Neutrophil (primary cell): ENCODE data around the gene ROR2.

Experiments used
- H3K27ac ChIP-seq: fragments of 200-600 bp; sonication (generic); 2 replicates; pipeline ENCODE4 v1.5.1; 2016; ENCODE audit warnings: mild to moderate bottlenecking, moderate library complexity
- H3K27me3 ChIP-seq: fragments of 200-600 bp; sonication (generic); 2 replicates; pipeline ENCODE4 v1.6.0; 2016; ENCODE audit warnings: mild to moderate bottlenecking
- H3K36me3 ChIP-seq: fragments of 200-600 bp; sonication (generic); 2 replicates; pipeline ENCODE4 v1.5.1; 2017
- H3K4me1 ChIP-seq, 2 experiments: fragments of 200-600 bp in 1 of 2; sonication (generic) in 1 of 2; 1 replicate in 1 of 2; 2 replicates in 1 of 2; pipeline versions ENCODE4 v1.5.1 to v1.6.1; 2013 to 2016; ENCODE audit warnings: low read depth in 1 of 2, low read length in 1 of 2, mild to moderate bottlenecking in 1 of 2, moderate library complexity in 1 of 2; ENCODE audit not compliant: control insufficient read depth in 1 of 2, insufficient read depth in 1 of 2
- H3K4me3 ChIP-seq, 2 experiments: fragments of 200-600 bp in 1 of 2; sonication (generic) in 1 of 2; 1 replicate in 1 of 2; 2 replicates in 1 of 2; pipeline ENCODE4 v1.5.1; 2013 to 2016; ENCODE audit warnings: low read depth in 1 of 2, low read length in 1 of 2, mild to moderate bottlenecking in 1 of 2, moderate library complexity in 1 of 2
- H3K9me3 ChIP-seq: fragments of 200-600 bp; sonication (generic); 2 replicates; pipeline ENCODE4 v1.5.1; 2016
- TF ChIP-seq, protein P1 (sequence below): fragments of 200-600 bp; sonication (generic); IDR thresholded peaks from 2 replicates; pipeline ENCODE4 v1.5.1; 2016; ENCODE audit warnings: antibody characterized with exemption

Gene ROR2

DNA sequence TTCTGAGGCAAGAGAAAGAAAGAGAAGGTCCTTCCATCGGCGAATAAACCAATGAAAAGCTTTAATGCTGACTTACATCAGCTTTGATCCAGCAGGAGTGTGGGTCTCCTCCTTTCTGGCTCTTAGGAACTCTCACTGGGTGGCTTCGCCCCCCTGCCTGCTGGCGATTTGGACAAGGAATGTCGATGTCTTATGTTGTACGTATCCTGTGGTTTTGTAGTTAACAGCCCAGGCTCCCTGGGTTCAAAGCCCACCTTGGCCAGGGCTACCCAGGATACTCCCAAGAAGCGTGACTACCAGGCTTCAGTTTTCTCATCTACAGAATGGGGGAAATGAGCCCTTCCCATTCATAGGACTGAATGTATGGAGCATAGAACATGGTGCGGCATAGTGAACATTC is 124.2 kb downstream of the ROR2 start:
- Histone ChIP-seq H3K36me3 (no peaks in the 10 kb centered on the region), H3K4me3 (no peak overlapping the region), H3K4me1 (peaks cover under 1 to 5% of the 10 kb centered on the region in 2 experiments), H3K27ac (no peak overlapping the region), H3K9me3 (no peaks in the 10 kb centered on the region), H3K27me3 (peaks cover 14% of the 10 kb centered on the region)
- TF ChIP-seq, protein P1, sequence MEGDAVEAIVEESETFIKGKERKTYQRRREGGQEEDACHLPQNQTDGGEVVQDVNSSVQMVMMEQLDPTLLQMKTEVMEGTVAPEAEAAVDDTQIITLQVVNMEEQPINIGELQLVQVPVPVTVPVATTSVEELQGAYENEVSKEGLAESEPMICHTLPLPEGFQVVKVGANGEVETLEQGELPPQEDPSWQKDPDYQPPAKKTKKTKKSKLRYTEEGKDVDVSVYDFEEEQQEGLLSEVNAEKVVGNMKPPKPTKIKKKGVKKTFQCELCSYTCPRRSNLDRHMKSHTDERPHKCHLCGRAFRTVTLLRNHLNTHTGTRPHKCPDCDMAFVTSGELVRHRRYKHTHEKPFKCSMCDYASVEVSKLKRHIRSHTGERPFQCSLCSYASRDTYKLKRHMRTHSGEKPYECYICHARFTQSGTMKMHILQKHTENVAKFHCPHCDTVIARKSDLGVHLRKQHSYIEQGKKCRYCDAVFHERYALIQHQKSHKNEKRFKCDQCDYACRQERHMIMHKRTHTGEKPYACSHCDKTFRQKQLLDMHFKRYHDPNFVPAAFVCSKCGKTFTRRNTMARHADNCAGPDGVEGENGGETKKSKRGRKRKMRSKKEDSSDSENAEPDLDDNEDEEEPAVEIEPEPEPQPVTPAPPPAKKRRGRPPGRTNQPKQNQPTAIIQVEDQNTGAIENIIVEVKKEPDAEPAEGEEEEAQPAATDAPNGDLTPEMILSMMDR: no peak

DNA sequence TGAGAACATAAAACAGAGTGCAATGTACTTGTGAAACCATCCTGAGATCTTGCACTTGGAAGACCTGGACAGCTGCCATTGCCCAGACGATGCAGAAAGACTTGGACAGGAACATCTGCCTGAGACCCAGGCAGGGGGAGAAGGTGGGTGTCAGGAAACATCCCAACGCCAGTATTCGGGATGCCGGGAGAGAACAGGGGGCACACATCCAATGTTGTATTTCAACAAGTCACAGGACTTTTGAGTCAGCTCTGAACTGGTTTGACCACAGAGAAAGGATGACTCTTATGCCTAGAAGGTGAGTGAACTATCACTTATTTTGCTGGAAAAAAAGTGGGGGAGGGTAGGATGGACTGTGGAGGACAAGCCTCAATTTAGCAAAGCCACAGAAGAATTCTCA is 124.6 kb downstream of the ROR2 start:
- peaks cover 5 to 9% of the 10 kb centered on the region in 2 experiments for H3K4me1 ChIP-seq
- H3K27me3 ChIP-seq: peaks cover 14% of the 10 kb centered on the region
- TF ChIP-seq, protein P1: no peak
- no peaks in the 10 kb centered on the region for H3K9me3 ChIP-seq
- H3K36me3 ChIP-seq: no peaks in the 10 kb centered on the region
- no peak overlapping the region for H3K4me3 ChIP-seq
- H3K27ac ChIP-seq: no peak overlapping the region

DNA sequence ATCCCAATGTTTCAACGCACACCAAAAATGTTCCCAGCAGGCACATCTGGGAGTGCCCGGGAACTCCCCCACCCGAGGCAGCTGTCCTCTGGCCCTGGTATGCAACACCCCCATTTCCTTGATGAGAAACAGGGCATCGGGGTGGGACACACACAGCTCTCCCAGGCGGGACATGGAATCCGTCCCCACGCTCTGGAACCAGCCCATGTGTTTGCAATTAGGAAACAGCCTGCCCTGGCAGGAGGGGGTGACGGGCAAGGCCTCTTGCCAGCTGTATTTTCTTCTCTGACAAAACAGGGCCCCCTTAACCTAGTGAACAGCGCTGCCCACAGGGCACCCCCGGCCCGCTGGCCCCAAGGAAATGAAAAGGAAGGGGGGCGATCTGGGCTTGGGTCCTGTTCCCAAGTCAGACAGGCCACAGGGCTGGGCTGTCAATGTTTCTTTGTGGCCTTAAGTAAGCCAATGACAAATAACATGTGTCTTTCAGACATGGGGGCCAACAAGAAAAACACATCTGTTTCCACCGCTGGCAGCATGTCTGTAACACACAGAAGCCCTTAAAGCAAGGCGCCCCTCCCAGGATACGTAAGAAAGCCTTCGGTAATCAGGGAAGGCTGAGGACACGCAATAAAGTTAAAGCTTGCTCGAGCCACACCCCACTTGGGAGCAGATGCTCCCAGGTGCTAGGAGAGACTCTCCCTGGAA is 125.3 kb downstream of the ROR2 start:
- Histone ChIP-seq H3K4me1 (peaks cover 8 to 15% of the 10 kb centered on the region in 2 experiments), H3K36me3 (no peaks in the 10 kb centered on the region), H3K4me3 (no peak overlapping the region), H3K27me3 (peaks cover 14% of the 10 kb centered on the region), H3K27ac (no peak overlapping the region), H3K9me3 (no peaks in the 10 kb centered on the region)
- TF ChIP-seq, protein P1: no peak

DNA sequence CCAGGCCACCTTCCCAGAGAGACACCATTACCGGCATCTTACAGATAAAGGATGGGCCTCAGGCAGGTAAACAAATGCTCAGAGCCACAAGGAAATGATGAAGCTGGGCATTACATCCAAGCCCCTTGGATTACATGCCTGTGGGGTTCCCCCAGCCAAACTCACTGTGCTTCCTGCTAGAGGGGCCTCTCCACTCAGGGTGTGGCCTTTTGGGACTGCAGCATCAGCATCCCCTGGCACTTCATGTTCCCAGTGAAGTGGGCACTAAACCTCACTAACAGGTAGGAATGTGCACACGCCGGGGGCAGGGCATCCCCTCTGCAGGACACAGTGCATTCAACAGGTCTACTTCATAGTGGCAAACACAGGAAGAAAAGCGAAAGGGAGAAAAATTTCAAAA is 125.9 kb downstream of the ROR2 start:
- H3K36me3 ChIP-seq: no peaks in the 10 kb centered on the region
- no peak overlapping the region for H3K4me3 ChIP-seq
- TF ChIP-seq, protein P1: no peak
- H3K9me3 ChIP-seq: no peaks in the 10 kb centered on the region
- H3K27ac ChIP-seq: no peak overlapping the region
- peaks cover 14% of the 10 kb centered on the region for H3K27me3 ChIP-seq
- peaks cover 8 to 21% of the 10 kb centered on the region in 2 experiments for H3K4me1 ChIP-seq

DNA sequence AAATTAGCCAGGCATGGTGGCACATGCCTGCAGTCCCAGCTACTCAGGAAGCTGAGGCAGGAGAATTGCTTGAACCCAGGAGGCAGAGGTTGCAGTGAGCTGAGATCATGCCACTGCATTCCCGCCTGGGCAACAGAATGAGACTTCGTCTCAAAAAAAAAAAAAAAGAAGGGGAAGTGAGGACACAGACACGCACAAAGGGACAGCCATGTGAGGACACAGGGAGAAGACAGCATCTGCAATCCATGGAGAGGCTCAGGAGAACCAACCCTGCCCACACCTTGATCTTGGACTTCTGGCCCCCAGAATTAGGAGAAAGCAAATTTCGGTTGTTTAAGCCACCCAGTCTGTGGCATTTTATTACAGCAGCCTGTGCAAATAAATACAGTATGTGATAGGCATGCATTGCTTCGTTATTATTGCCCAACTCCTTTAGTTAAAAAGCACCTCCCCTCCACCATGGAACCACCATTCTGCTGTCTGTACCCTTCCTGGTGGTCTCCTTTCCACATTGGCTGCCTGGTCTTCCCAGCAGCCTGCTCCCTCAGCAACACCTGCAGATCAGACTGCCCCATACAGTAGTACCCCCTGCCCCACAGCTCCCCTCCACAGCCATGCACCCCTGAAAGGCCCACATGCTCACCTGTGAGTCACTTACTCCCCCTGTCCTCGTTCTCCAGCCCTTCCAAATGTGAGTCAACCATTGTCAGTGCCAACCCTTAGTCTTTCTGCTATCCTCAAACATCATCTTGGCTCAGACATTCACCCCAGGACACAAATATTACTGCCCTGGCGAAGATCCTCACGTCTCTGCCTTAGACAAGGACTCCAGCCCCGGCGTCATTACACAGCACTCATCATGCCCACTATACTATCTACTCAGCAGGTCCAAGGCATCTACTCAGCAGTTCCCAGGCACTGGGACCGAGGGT is 128.8 kb downstream of the ROR2 start:
- no peaks in the 10 kb centered on the region for H3K27me3 ChIP-seq
- H3K4me1 ChIP-seq: peaks cover 23 to 45% of the 10 kb centered on the region in 2 experiments
- TF ChIP-seq, protein P1: no peak
- H3K27ac ChIP-seq: no peak overlapping the region
- no peaks in the 10 kb centered on the region for H3K36me3 ChIP-seq
- H3K4me3 ChIP-seq: no peak overlapping the region
- H3K9me3 ChIP-seq: no peaks in the 10 kb centered on the region
